Frontal cortex (tissue), 4 donors: ENCODE measurements around the gene ARPC1A. TPM values are rescaled to one million over a fixed set of nuclear protein-coding genes. Genes with fewer than 3 reads are reported as not detected.
"Not testable (repeated sequence)": the region's sequence is repeated elsewhere in the genome, so short reads cannot be mapped to it uniquely, and the experiment has no call there.

Experiments
- DNase-seq, 2 donors: peaks; one replicate each; pipeline ENCODE4 v3.0.0; 2012; ENCODE audit warnings: low spot score in 2 of 2
- FAIRE-seq: peaks from 2 replicates; lab custom pipeline; 2012; peaks lifted over from hg19 to GRCh38; lab: Jason Lieb, UNC
- total RNA-seq: library from RNA; depleted of rRNA; stranded (reverse); fragments of >200 nt; gene quantifications from one replicate; pipeline ENCODE4 v1.2.3, GENCODE V29; 2014
- donor health status: control.
- donor health status: control.
- donor health status: control.

The ARPC1A gene
- total RNA-seq, 1 donor from 2014 or later: 101 TPM

GRCh38 chr7:99403764-99404163, 78.1 kb downstream of the ARPC1A start:
- DNase-seq (no peak), FAIRE-seq (no peak)

GRCh38 chr7:99404235-99404976, 78.7 kb downstream of the ARPC1A start:
- FAIRE-seq (no peak), DNase-seq (no peak)

- FAIRE-seq (no peak), DNase-seq (no peak)
These were observed 79.3 kb downstream of the ARPC1A start for GRCh38 chr7:99404977-99405320.

- no peak for FAIRE-seq
- no peak for DNase-seq
These were observed 80.9 kb downstream of the ARPC1A start for GRCh38 chr7:99406557-99406956.

GRCh38 chr7:99407872-99408378, 82.2 kb downstream of the ARPC1A start:
- FAIRE-seq (no peak), DNase-seq (peak in 1 of 2 donors; percentile 74)

- DNase-seq (peak; percentile 94), FAIRE-seq (no peak)
These were observed 82.9 kb downstream of the ARPC1A start, which contains the start of the genes BUD31 and PDAP1 for GRCh38 chr7:99408379-99409191. TSS of gene BUD31 (plus strand) at chr7:99408969. CDS start at chr7:99411093, 2,124 bp downstream. TSS of gene PDAP1 (minus strand) at chr7:99408597. CDS start at chr7:99408548, 49 bp downstream.

- FAIRE-seq (no peak), DNase-seq (no peak)
These were observed 83.5 kb downstream of the ARPC1A start for GRCh38 chr7:99409192-99409572.

GRCh38 chr7:99409806-99410205, 84.1 kb downstream of the ARPC1A start:
- FAIRE-seq (no peak), DNase-seq (no peak)

- FAIRE-seq: no peak
- DNase-seq: no peak
These were observed 84.9 kb downstream of the ARPC1A start for GRCh38 chr7:99410635-99411034.

- FAIRE-seq, DNase-seq: not testable (repeated sequence)
These were observed 89.9 kb downstream of the ARPC1A start for GRCh38 chr7:99415513-99416127.

Other genes with a start within 250 kb of the ARPC1A start
- 23.2 TPM for gene SMURF1, start 181.8 kb upstream of the ARPC1A start, total RNA-seq
- gene KPNA7, start 117.8 kb upstream of the ARPC1A start, total RNA-seq: not detected
- gene MYH16, start 53.1 kb upstream of the ARPC1A start, total RNA-seq: not detected
- gene ARPC1B, start 48.8 kb downstream of the ARPC1A start, total RNA-seq: 15.1 TPM
- gene PDAP1, start 82.7 kb downstream of the ARPC1A start, total RNA-seq: 15.1 TPM
- 68.5 TPM for gene BUD31, start 83.1 kb downstream of the ARPC1A start, total RNA-seq
- gene PTCD1, start 112.9 kb downstream of the ARPC1A start, total RNA-seq: 5.7 TPM
- 19.6 TPM for gene CPSF4, start 113.0 kb downstream of the ARPC1A start, total RNA-seq
- gene ATP5MF, start 140.3 kb downstream of the ARPC1A start, total RNA-seq: 350 TPM
- 20.8 TPM for gene ZNF789, start 147.0 kb downstream of the ARPC1A start, total RNA-seq
- gene ZNF394, start 174.4 kb downstream of the ARPC1A start, total RNA-seq: 43.2 TPM
- gene ZKSCAN5, start 178.8 kb downstream of the ARPC1A start, total RNA-seq: 20.4 TPM
- 19.6 TPM for gene FAM200A, start 226.2 kb downstream of the ARPC1A start, total RNA-seq
- 59.9 TPM for gene ZNF655, start 232.7 kb downstream of the ARPC1A start, total RNA-seq